Measurements from ENCODE around the gene BOLA1. TPM values are rescaled to one million over a fixed set of nuclear protein-coding genes. Genes with fewer than 3 reads are reported as not detected.

The BOLA1 gene
- total and polyA plus RNA-seq, 2 of the 13 experiments (the other 11 are each of a cell fraction or from before 2014, with no cell fraction given), result 3.2 to 4.2 TPM

- peak overlapping the region; percentile 37 to 59 (median 49); a peak in 3 of 6 replicates for H3K4me3 ChIP-seq (replicated peaks in 1 of 3; ENCODE audit: insufficient read depth in 1 of 3, low read depth in 2 of 3, low read length in 3 of 3)
- no peak overlapping the region for H2AFZ ChIP-seq (ENCODE audit: low read length)
- H3K9me3 ChIP-seq (ENCODE audit: low read length), result no peaks in the 10 kb centered on the region
- 4% methylated on average over 8 of the region's 8 CpGs for WGBS (ENCODE audit: low lambda C conversion rate)
- no peaks in the 10 kb centered on the region for H4K20me1 ChIP-seq (ENCODE audit: insufficient read depth, low read length)
- ChIA-PET CTCF (ENCODE audit: low intra/inter-chr PET ratio, low total read pairs) (no interaction called here), POLR2A (interaction anchor here (0.7 to 6.0 kb wide), 3 partner anchors 9 to 50 kb away, joined by 3 to 74 read pairs (median 5); a partner anchor contains a TSS)
- no peak for FAIRE-seq
- TF ChIP-seq ATM (IDR thresholded peaks at IDR 0.05; ENCODE audit: borderline replicate concordance) (no peak), FOSL2 (CRISPR knock-in tag; IDR thresholded peaks at IDR 0.05) (peak; percentile 29)
- H3K27ac ChIP-seq (ENCODE audit: extremely low read length, insufficient read depth, low read length), result no peak overlapping the region
- no TSS peak for BruUV-seq (replicated peaks)
- peak overlapping the region; percentile 91 for H3K4me2 ChIP-seq (ENCODE audit: low read depth, low read length)
- H3K4me1 ChIP-seq (ENCODE audit: insufficient read depth, low read length), result peaks cover 54% of the 10 kb centered on the region
- H3K27me3 ChIP-seq (ENCODE audit: control insufficient read depth in 1 of 2, insufficient read depth in 2 of 2, low read length in 2 of 2), result no peaks in the 10 kb centered on the region
- no peak overlapping the region for H3K9ac ChIP-seq (ENCODE audit: insufficient read depth, low read depth, low read length)
- intact Hi-C loops (cut with micrococcal nuclease; ENCODE audit: unreplicated experiment), result no loop called here
- H3K36me3 ChIP-seq (replicated peaks in 1 of 2; ENCODE audit: control insufficient read depth in 1 of 2, insufficient read depth in 2 of 2, low read length in 2 of 2), result no peaks in the 10 kb centered on the region
- in situ Hi-C loops (cut with HindIII; ENCODE audit: extremely low pct_ligation_motif_present, low pct_unique_long_range_greater_than_20kb), result no loop called here
- no peaks in the 10 kb centered on the region for H3K79me2 ChIP-seq (ENCODE audit: insufficient read depth, low read length)
- 0 out of 3 replicates have a peak, but pooled peaks have one; percentile 4 for ATAC-seq
- DNase-seq (ENCODE audit: low spot score), result peak; percentile 41
These were observed 37.8 kb downstream of the BOLA1 start for GRCh38 chr1:149936992-149937705.

GRCh38 chr1:149937759-149938158 is 38.4 kb downstream of the BOLA1 start:
- H3K27me3 ChIP-seq (ENCODE audit: control insufficient read depth in 1 of 2, insufficient read depth in 2 of 2, low read length in 2 of 2), result no peaks in the 10 kb centered on the region
- ChIA-PET POLR2A (interaction anchor here (0.9 to 6.0 kb wide), 2 partner anchors 9 to 51 kb away, joined by 5 to 74 read pairs; a partner anchor contains a TSS), CTCF (ENCODE audit: low intra/inter-chr PET ratio, low total read pairs) (no interaction called here)
- no peak overlapping the region for H3K9ac ChIP-seq (ENCODE audit: insufficient read depth, low read depth, low read length)
- no peaks in the 10 kb centered on the region for H3K9me3 ChIP-seq (ENCODE audit: low read length)
- H3K4me2 ChIP-seq (ENCODE audit: low read depth, low read length), result peak overlapping the region; percentile 91
- DNase-seq (ENCODE audit: low spot score) (no peak), FAIRE-seq (no peak), ATAC-seq (no peak)
- no peaks in the 10 kb centered on the region for H4K20me1 ChIP-seq (ENCODE audit: insufficient read depth, low read length)
- in situ Hi-C loops (cut with HindIII; ENCODE audit: extremely low pct_ligation_motif_present, low pct_unique_long_range_greater_than_20kb), result no loop called here
- intact Hi-C loops (cut with micrococcal nuclease; ENCODE audit: unreplicated experiment), result no loop called here
- no peaks in the 10 kb centered on the region for H3K79me2 ChIP-seq (ENCODE audit: insufficient read depth, low read length)
- H3K4me3 ChIP-seq (replicated peaks in 1 of 3; ENCODE audit: insufficient read depth in 1 of 3, low read depth in 2 of 3, low read length in 3 of 3), result no peak overlapping the region
- H2AFZ ChIP-seq (ENCODE audit: low read length), result no peak overlapping the region
- TSS peak; percentile 36 for BruUV-seq (replicated peaks)
- H3K4me1 ChIP-seq (ENCODE audit: insufficient read depth, low read length), result peaks cover 54% of the 10 kb centered on the region
- H3K27ac ChIP-seq (ENCODE audit: extremely low read length, insufficient read depth, low read length), result no peak overlapping the region
- H3K36me3 ChIP-seq (replicated peaks in 1 of 2; ENCODE audit: control insufficient read depth in 1 of 2, insufficient read depth in 2 of 2, low read length in 2 of 2), result no peaks in the 10 kb centered on the region
- TF ChIP-seq ZNF205 (CRISPR knock-in tag; IDR thresholded peaks at IDR 0.05) (no peak), FOXA1 (IDR thresholded peaks at IDR 0.05) (no peak), FOXA1 (CRISPR knock-in tag; IDR thresholded peaks at IDR 0.05) (no peak), ZNF772 (CRISPR knock-in tag; IDR thresholded peaks at IDR 0.05) (no peak), IRF1 (CRISPR knock-in tag; IDR thresholded peaks at IDR 0.05; ENCODE audit: low read depth) (no peak), KAT8 (CRISPR knock-in tag; IDR thresholded peaks at IDR 0.05) (no peak), SNAPC4 (CRISPR knock-in tag; IDR thresholded peaks at IDR 0.05) (no peak), CEBPB (IDR thresholded peaks at IDR 0.05; ENCODE audit: borderline replicate concordance, low read depth, low read length) (no peak), MLLT10 (CRISPR knock-in tag; IDR thresholded peaks at IDR 0.05) (no peak), NFKB2 (CRISPR knock-in tag; IDR thresholded peaks at IDR 0.05; ENCODE audit: borderline replicate concordance) (no peak), ZNF75D (CRISPR knock-in tag; IDR thresholded peaks at IDR 0.05; ENCODE audit: borderline replicate concordance) (no peak)

Measured in HepG2 (cell line).